ENCODE data around the gene CD207. TPM values are rescaled to one million over a fixed set of nuclear protein-coding genes. Genes with fewer than 3 reads are reported as not detected.

The CD207 gene
- polyA plus RNA-seq, 3 donors = 0.05 TPM; not detected in 2

GRCh38 chr2:70828914-70829824, 6.4 kb downstream of the CD207 start:
- H3K4me3 Mint-ChIP-seq = peak overlapping the region in 1 of 2 donors; percentile 2
- DNase-seq = no peak
- Histone ChIP-seq H3K27me3 (ENCODE audit: control insufficient read depth in 2 of 2, insufficient read depth in 2 of 2, low read length in 2 of 2) (no peaks in the 10 kb centered on the region), H3K27ac (ENCODE audit: low read depth in 1 of 2, low read length in 2 of 2) (no peak overlapping the region), H3K4me1 (ENCODE audit: control insufficient read depth in 1 of 2, insufficient read depth in 2 of 2, low read length in 2 of 2) (peaks cover 22 to 86% of the 10 kb centered on the region in 2 donors), H4K20me1 (ENCODE audit: insufficient read depth, low read length) (no peaks in the 10 kb centered on the region), H3K79me2 (ENCODE audit: insufficient read depth, low read length) (no peaks in the 10 kb centered on the region), H3K36me3 (replicated peaks in 1 of 2; ENCODE audit: control insufficient read depth in 1 of 2, insufficient read depth in 2 of 2, low read length in 2 of 2) (no peaks in the 10 kb centered on the region), H2AFZ (ENCODE audit: insufficient read depth, low read depth, low read length, poor library complexity, severe bottlenecking) (no peak overlapping the region), H3K9me3 (replicated peaks in 1 of 2; ENCODE audit: control insufficient read depth in 1 of 2, insufficient read depth in 1 of 2, low read length in 2 of 2) (no peaks in the 10 kb centered on the region), H3K4me2 (replicated peaks; ENCODE audit: extremely low read depth, low read length, poor library complexity, severe bottlenecking) (no peak overlapping the region), H3K4me3 (replicated peaks in 1 of 3; ENCODE audit: low read depth in 2 of 3, low read length in 3 of 3) (no peak overlapping the region), H3K9ac (ENCODE audit: insufficient read depth, low read length, poor library complexity, severe bottlenecking) (no peak overlapping the region)
- peaks cover 4 to 8% (median 4%) of the 10 kb centered on the region in 3 donors for H3K27me3 Mint-ChIP-seq (ENCODE audit: low read depth in 3 of 3)
- no peak for TF ChIP-seq CTCF (IDR thresholded peaks at IDR 0.05)
- intact Hi-C loops (cut with micrococcal nuclease) = no loop called here
- peaks cover 27% of the 10 kb centered on the region for H3K4me1 Mint-ChIP-seq
- no peaks in the 10 kb centered on the region for H3K36me3 Mint-ChIP-seq
- WGBS (ENCODE audit: insufficient coverage) = 66% methylated on average over 6 of the region's 6 CpGs
- H3K27ac Mint-ChIP-seq = peak overlapping the region in 2 of 7 donors; percentile 61 to 70
- peaks cover 0 to 6% (median 0%) of the 10 kb centered on the region in 7 donors for H3K9me3 Mint-ChIP-seq

GRCh38 chr2:70828115-70828514, 7.5 kb downstream of the CD207 start:
- peaks cover 27 to 86% of the 10 kb centered on the region in 2 donors for H3K4me1 ChIP-seq (ENCODE audit: control insufficient read depth in 1 of 2, insufficient read depth in 2 of 2, low read length in 2 of 2)
- WGBS (ENCODE audit: insufficient coverage) = 86% methylated on average over 4 of the region's 5 CpGs
- intact Hi-C loops (cut with micrococcal nuclease) = no loop called here
- H4K20me1 ChIP-seq (ENCODE audit: insufficient read depth, low read length) = no peaks in the 10 kb centered on the region
- H3K27ac Mint-ChIP-seq = peak overlapping the region in 3 of 7 donors; percentile 19 to 63 (median 44)
- peaks cover 0 to 2% (median 0%) of the 10 kb centered on the region in 7 donors for H3K9me3 Mint-ChIP-seq
- H3K9me3 ChIP-seq (replicated peaks in 1 of 2; ENCODE audit: control insufficient read depth in 1 of 2, insufficient read depth in 1 of 2, low read length in 2 of 2) = no peaks in the 10 kb centered on the region
- no peaks in the 10 kb centered on the region for H3K36me3 ChIP-seq (replicated peaks in 1 of 2; ENCODE audit: control insufficient read depth in 1 of 2, insufficient read depth in 2 of 2, low read length in 2 of 2)
- H3K27me3 Mint-ChIP-seq (ENCODE audit: low read depth in 3 of 3) = peaks cover 4 to 8% (median 4%) of the 10 kb centered on the region in 3 donors
- H3K4me3 Mint-ChIP-seq = no peak overlapping the region
- H2AFZ ChIP-seq (ENCODE audit: insufficient read depth, low read depth, low read length, poor library complexity, severe bottlenecking) = no peak overlapping the region
- H3K9ac ChIP-seq (ENCODE audit: insufficient read depth, low read length, poor library complexity, severe bottlenecking) = no peak overlapping the region
- no peaks in the 10 kb centered on the region for H3K79me2 ChIP-seq (ENCODE audit: insufficient read depth, low read length)
- no peak overlapping the region for H3K4me2 ChIP-seq (replicated peaks; ENCODE audit: extremely low read depth, low read length, poor library complexity, severe bottlenecking)
- no peaks in the 10 kb centered on the region for H3K27me3 ChIP-seq (ENCODE audit: control insufficient read depth in 2 of 2, insufficient read depth in 2 of 2, low read length in 2 of 2)
- no peaks in the 10 kb centered on the region for H3K36me3 Mint-ChIP-seq
- no peak for TF ChIP-seq CTCF (IDR thresholded peaks at IDR 0.05)
- peaks cover 32% of the 10 kb centered on the region for H3K4me1 Mint-ChIP-seq
- H3K27ac ChIP-seq (ENCODE audit: low read depth in 1 of 2, low read length in 2 of 2) = peak overlapping the region in 1 of 2 donors; percentile 14
- peak overlapping the region in 1 of 3 experiments; percentile 23 for H3K4me3 ChIP-seq (replicated peaks in 1 of 3; ENCODE audit: low read depth in 2 of 3, low read length in 3 of 3)
- no peak for DNase-seq
